NCI-H1092 (cell line): ENCODE measurements around the gene ZNF358.

Experiments
- DNase-seq: peaks from one replicate; lab custom pipeline; 2025; lab: John Stamatoyannopoulos, UW

ZNF358 gene

DNA sequence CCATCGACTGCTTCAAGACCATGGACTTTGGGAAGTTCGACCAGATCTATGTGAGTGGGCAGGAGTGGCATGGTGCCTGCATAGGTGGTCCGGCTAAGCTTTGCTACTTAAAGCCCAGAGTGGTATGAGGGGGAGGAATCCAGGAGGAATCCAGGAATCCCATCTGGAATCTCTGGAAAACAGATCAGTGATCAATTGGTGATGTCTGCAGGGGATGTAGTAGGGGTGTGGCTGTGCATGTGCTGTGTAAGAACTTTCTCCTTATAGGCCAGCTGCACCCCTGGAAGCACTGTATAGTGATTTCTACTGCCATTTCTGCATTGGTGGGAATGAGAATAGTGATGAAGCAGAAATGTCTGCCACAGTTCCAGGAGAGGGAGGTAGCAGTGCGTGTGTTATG is 43.2 kb downstream of the ZNF358 start:
- no peak for DNase-seq

DNA sequence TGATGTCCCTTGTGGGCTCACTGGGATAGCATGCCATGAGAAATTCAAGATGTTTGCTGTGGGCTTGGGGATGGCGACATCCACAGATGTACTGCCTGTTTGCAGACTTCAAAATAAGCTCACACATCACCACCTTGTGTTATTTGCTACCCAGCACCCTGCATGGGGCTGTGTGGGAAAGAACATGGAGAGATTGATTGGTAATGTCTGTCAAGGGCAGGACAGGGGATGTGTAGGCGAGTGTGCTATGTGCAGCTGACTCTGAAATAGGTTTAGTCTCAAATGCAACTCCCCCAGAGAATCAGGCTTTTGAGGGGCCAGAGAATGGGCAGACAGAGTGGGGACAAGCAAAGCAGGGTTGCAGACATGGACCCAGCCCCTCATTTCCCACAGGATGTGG is 44.4 kb downstream of the ZNF358 start:
- no peak for DNase-seq

DNA sequence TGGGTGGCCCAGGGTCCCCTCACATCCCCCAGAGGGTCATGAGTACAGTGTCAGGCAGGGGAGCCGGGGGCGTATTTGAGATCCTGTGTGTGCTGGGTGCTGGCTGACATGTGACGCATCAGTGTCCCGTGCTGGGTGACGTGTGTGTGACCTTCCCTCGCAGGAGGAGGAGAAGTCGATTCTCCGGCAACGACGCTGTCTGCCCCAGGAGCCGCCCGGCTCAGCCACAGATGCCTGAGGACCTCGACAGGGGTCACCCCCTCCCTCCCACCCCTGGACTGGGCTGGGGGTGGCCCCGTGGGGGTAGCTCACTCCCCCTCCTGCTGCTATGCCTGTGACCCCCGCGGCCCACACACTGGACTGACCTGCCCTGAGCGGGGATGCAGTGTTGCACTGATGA is 45.4 kb downstream of the ZNF358 start:
- no peak for DNase-seq

DNA sequence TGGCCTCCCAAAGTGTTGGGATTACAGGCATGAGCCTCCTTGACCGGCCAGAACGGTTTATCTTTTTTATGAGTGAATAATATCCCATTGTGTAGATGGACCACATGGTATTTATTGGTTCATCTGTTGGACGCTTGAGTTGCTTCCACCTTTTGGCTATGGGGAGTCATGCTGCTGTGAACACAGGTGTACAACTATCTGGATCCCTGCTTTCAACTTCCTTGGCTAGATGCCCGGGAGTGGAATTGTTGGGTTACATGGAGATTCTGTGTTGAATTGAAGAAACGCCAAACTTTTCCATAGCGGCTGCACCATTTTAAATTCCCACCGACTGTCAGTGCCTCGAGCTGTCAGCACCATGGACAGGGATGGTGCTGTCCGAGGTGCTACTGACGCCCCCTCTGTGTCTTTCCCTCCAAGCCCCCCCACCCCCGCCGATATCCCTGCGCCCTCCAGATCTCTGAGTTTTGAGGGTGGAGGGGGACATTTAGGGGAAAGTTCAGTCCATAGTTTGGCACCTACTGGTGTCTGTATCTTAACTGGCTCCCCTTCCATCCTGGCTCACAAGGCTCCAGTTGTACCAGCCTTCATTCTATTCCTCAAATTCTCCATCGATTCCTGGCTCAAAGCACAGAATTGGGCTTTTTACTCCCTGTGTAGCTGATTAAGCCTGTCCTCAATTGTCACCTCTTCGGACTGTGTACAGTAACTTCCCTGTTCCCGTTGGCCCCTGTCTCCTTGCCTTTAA is 46.9 kb downstream of the ZNF358 start:
- DNase-seq: no peak

DNA sequence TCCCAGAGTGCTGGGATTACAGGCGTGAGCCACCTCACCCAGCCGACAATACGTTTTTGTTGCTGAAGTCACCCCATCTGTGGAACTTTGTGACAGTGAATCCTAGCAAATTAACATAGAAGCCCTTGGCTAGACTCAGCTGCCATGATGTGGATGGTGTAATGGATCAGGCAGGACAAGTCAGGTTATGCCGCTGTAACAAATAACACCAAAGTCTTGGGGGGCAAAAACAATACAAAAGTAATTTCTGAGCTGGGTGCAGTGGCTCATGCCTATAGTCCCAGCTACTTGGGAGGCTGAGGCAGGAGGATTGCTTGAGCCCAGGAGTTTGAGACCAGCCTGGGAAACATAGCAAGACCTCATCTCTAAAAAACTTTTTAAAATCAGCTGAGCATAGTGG is 49.0 kb downstream of the ZNF358 start:
- DNase-seq: no peak

DNA sequence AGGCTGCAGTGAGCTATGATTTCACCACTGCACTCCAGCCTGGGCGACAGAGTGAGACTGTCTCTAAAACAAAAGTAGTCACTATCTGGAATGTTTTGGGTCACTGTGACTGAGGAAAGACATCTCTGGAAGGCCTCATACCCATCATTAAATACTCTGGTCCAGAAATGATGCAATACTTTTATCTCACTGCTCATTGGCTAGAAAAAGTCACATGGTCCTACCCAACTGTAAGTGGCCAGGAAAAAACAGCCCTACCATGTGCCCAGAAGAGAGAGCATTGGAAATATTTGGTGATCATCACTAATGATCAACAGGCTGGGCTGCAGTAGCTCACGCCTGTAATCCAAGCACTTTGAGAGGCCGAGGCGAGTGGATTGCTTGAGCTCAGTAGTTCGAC is 49.4 kb downstream of the ZNF358 start:
- no peak for DNase-seq
